HG03354 (cell line): ENCODE results near the gene LSMEM2.

ENCODE experiments used
- ATAC-seq: cut with Tn5 transposase; IDR thresholded peaks from one replicate; pipeline ENCODE4 v1.9.1; 2021; ENCODE audit warnings: mild to moderate bottlenecking; ENCODE audit not compliant: unreplicated experiment, poor library complexity, severe bottlenecking

The LSMEM2 gene

GRCh38 chr3:50331364-50331907, 52.5 kb downstream of the LSMEM2 start:
- ATAC-seq: no peak

GRCh38 chr3:50333744-50334328, 54.9 kb downstream of the LSMEM2 start:
- ATAC-seq: no peak

GRCh38 chr3:50334339-50335075, 55.6 kb downstream of the LSMEM2 start:
- no peak for ATAC-seq

DNA sequence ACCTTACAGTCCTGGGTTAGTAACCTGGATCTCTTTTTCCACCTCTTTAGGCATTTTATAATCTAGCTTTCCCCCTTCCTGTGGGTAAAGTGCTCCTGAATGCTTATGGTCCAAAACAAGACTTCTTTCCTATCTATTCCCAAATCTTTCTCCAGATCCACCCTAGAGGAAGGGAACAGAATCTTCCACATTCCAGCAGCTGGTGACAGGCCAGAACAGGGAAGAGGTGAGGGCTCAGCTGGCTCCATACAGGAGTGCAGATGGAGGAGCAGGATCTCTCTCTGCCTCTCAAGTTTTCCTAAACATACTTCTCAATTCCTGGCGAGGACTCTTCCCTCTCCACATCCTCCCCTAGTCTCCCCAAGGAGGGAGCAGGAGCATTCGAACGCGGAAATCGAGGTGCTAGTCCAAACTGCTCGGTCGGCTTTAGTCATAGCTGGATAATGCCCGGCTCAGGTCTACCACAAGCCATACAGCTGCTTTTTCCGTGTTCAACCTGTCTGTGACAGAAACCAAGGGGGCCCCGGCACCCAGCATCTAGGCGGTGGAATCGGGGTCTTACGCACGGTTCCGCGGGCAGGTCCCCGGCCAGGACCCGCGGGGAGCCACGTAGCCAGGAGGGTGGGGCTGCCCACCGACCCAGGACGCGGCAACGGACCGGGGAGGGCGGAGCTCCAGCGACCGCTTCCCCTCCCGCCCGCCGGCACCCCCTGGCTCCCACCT, 57.7 kb downstream of the LSMEM2 start:
- peak; percentile 40 for ATAC-seq

DNA sequence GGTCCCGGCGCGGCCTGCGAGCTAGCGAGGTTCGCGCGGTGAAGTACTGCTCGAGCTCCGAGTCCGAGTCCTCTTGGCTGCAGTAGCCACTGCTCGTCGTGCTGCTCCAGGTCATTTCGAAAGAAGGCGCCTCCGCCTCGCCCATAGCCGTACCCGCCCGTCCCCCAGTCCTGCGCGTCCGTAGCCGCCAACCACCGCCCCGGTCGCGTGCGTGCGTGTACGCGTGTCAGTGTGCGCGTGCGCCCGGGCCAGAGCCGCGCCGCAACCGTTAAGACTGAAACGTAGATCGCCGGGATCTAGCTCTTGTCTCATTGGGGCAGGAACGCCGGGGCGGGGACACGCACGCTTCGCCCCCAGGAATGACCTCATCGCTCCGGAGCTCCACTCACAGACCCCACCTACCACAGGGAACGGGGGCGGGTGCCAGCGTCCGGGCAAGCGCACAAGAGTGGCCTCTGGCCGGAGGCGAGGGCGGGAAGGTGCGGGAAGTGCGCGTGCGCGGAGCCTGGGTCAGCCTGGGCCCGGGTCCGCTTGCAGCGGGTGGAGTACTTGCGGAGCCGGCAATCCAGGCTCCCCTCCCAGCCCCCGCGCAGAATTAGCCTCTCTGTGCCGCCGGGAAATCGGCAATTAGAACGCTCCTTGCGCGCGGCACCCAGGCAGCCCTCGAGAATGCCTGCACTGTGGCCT, 58.4 kb downstream of the LSMEM2 start:
- peak; percentile 80 for ATAC-seq
